NB4 (cell line): ENCODE results near the gene FAM20C.

ENCODE experiments used
- CTCF ChIP-seq: IDR thresholded peaks from one replicate; pipeline ENCODE4 v1.5.1; 2012; ENCODE audit warnings: low read depth, low read length
- POLR2A ChIP-seq: IDR thresholded peaks from 2 replicates; pipeline ENCODE4 v1.6.1; 2011; ENCODE audit warnings: mild to moderate bottlenecking; ENCODE audit not compliant: insufficient read length; ENCODE audit errors: extremely low read depth

GRCh38 chr7:268991-269390 is 76.6 kb downstream of the FAM20C start:
- TF ChIP-seq POLR2A (no peak), CTCF (no peak)
